ENCODE results near the gene GPR152.

GPR152 gene

GRCh38 chr11:67445515-67445914 lies 7.0 kb downstream of the GPR152 start:
- Histone ChIP-seq H2BK120ac (ENCODE audit: low read depth, low read length) (no peak overlapping the region), H3K23ac (ENCODE audit: low read depth, low read length, poor library complexity) (peak overlapping the region; percentile 55), H2BK5ac (ENCODE audit: low read length) (no peak overlapping the region), H4K91ac (ENCODE audit: low read depth, low read length, poor library complexity) (no peak overlapping the region), H3K4me3 (ENCODE audit: low read length in 2 of 2) (no peak overlapping the region), H4K8ac (ENCODE audit: low read depth, low read length) (no peak overlapping the region), H3K36me3 (replicated peaks in 1 of 2; ENCODE audit: control insufficient read depth in 2 of 2, insufficient read depth in 2 of 2, low read length in 2 of 2) (peaks cover 9 to 16% of the 10 kb centered on the region in 2 donors), H3K18ac (ENCODE audit: low read length) (no peak overlapping the region), H3K4ac (ENCODE audit: low read length) (no peak overlapping the region), H3K4me1 (ENCODE audit: control insufficient read depth in 2 of 2, insufficient read depth in 1 of 2, low read depth in 1 of 2, low read length in 2 of 2) (peaks cover 4 to 8% of the 10 kb centered on the region in 2 donors), H3K27ac (replicated peaks; ENCODE audit: low read length) (no peak overlapping the region), H3K9me3 (replicated peaks in 1 of 2; ENCODE audit: control insufficient read depth in 2 of 2, insufficient read depth in 1 of 2, low read depth in 1 of 2, low read length in 2 of 2) (no peaks in the 10 kb centered on the region), H3K4me2 (ENCODE audit: insufficient read depth, low read length, poor library complexity, severe bottlenecking) (no peak overlapping the region), H3K9ac (ENCODE audit: low read depth, low read length, poor library complexity) (no peak overlapping the region), H2AFZ (ENCODE audit: low read length) (no peak overlapping the region), H3K27me3 (ENCODE audit: control insufficient read depth in 3 of 3, insufficient read depth in 3 of 3, low read depth in 1 of 3, low read length in 3 of 3) (peaks cover 0 to 1% (median 0%) of the 10 kb centered on the region in 3 experiments), H3K14ac (ENCODE audit: low read length) (no peak overlapping the region), H2BK15ac (ENCODE audit: low read length) (no peak overlapping the region), H3K79me1 (ENCODE audit: low read depth, low read length) (peaks cover 5% of the 10 kb centered on the region), H2BK12ac (ENCODE audit: low read length) (no peak overlapping the region), H2AK5ac (ENCODE audit: low read depth, low read length) (peak overlapping the region; percentile 47)
- no peak for DNase-seq (ENCODE audit: low spot score)
- WGBS, 2 donors (ENCODE audit: extremely low coverage in 2 of 2, insufficient read length in 2 of 2, insufficient replicate concordance in 1 of 2) = no CpG with 5 or more reads among the region's 5 CpGs

- Histone ChIP-seq H2BK12ac (ENCODE audit: low read length) (peak overlapping the region; percentile 58), H3K14ac (ENCODE audit: low read length) (peak overlapping the region; percentile 82), H3K18ac (ENCODE audit: low read length) (peak overlapping the region; percentile 94), H2BK15ac (ENCODE audit: low read length) (peak overlapping the region; percentile 89), H3K9me3 (replicated peaks in 1 of 2; ENCODE audit: control insufficient read depth in 2 of 2, insufficient read depth in 1 of 2, low read depth in 1 of 2, low read length in 2 of 2) (no peaks in the 10 kb centered on the region), H3K4me3 (ENCODE audit: low read length in 2 of 2) (peak overlapping the region; percentile 83 to 97), H3K4me2 (ENCODE audit: insufficient read depth, low read length, poor library complexity, severe bottlenecking) (peak overlapping the region; percentile 86), H2BK120ac (ENCODE audit: low read depth, low read length) (peak overlapping the region; percentile 91), H3K4me1 (ENCODE audit: control insufficient read depth in 2 of 2, insufficient read depth in 1 of 2, low read depth in 1 of 2, low read length in 2 of 2) (peaks cover 2 to 3% of the 10 kb centered on the region in 2 donors), H3K36me3 (replicated peaks in 1 of 2; ENCODE audit: control insufficient read depth in 2 of 2, insufficient read depth in 2 of 2, low read length in 2 of 2) (peaks cover 15 to 38% of the 10 kb centered on the region in 2 donors), H3K23ac (ENCODE audit: low read depth, low read length, poor library complexity) (peak overlapping the region; percentile 55), H2BK5ac (ENCODE audit: low read length) (peak overlapping the region; percentile 53), H2AFZ (ENCODE audit: low read length) (peak overlapping the region; percentile 89), H4K91ac (ENCODE audit: low read depth, low read length, poor library complexity) (no peak overlapping the region), H3K79me1 (ENCODE audit: low read depth, low read length) (peaks cover 5% of the 10 kb centered on the region), H4K8ac (ENCODE audit: low read depth, low read length) (no peak overlapping the region), H3K4ac (ENCODE audit: low read length) (peak overlapping the region; percentile 97), H3K27ac (replicated peaks; ENCODE audit: low read length) (no peak overlapping the region), H3K27me3 (ENCODE audit: control insufficient read depth in 3 of 3, insufficient read depth in 3 of 3, low read depth in 1 of 3, low read length in 3 of 3) (peaks cover 0 to 3% (median 0%) of the 10 kb centered on the region in 3 experiments), H3K9ac (ENCODE audit: low read depth, low read length, poor library complexity) (peak overlapping the region; percentile 91), H2AK5ac (ENCODE audit: low read depth, low read length) (peak overlapping the region; percentile 88)
- no CpG with 5 or more reads among the region's 45 CpGs for WGBS, 2 donors (ENCODE audit: extremely low coverage in 2 of 2, insufficient read length in 2 of 2, insufficient replicate concordance in 1 of 2)
- no peak for DNase-seq (ENCODE audit: low spot score)
Measured at GRCh38 chr11:67442504-67443404, 9.8 kb downstream of the GPR152 start.

- Histone ChIP-seq H3K18ac (ENCODE audit: low read length) (no peak overlapping the region), H3K9me3 (replicated peaks in 1 of 2; ENCODE audit: control insufficient read depth in 2 of 2, insufficient read depth in 1 of 2, low read depth in 1 of 2, low read length in 2 of 2) (no peaks in the 10 kb centered on the region), H3K79me1 (ENCODE audit: low read depth, low read length) (peaks cover 5% of the 10 kb centered on the region), H3K27ac (replicated peaks; ENCODE audit: low read length) (no peak overlapping the region), H3K23ac (ENCODE audit: low read depth, low read length, poor library complexity) (peak overlapping the region; percentile 73), H3K4me3 (ENCODE audit: low read length in 2 of 2) (peak overlapping the region in 1 of 2 donors; percentile 83), H2BK5ac (ENCODE audit: low read length) (no peak overlapping the region), H3K36me3 (replicated peaks in 1 of 2; ENCODE audit: control insufficient read depth in 2 of 2, insufficient read depth in 2 of 2, low read length in 2 of 2) (peaks cover 18 to 44% of the 10 kb centered on the region in 2 donors), H3K4ac (ENCODE audit: low read length) (no peak overlapping the region), H3K9ac (ENCODE audit: low read depth, low read length, poor library complexity) (no peak overlapping the region), H2BK120ac (ENCODE audit: low read depth, low read length) (no peak overlapping the region), H3K14ac (ENCODE audit: low read length) (peak overlapping the region; percentile 21), H2AFZ (ENCODE audit: low read length) (no peak overlapping the region), H2BK12ac (ENCODE audit: low read length) (peak overlapping the region; percentile 84), H3K4me2 (ENCODE audit: insufficient read depth, low read length, poor library complexity, severe bottlenecking) (no peak overlapping the region), H3K27me3 (ENCODE audit: control insufficient read depth in 3 of 3, insufficient read depth in 3 of 3, low read depth in 1 of 3, low read length in 3 of 3) (peaks cover 0 to 3% (median 0%) of the 10 kb centered on the region in 3 experiments), H2BK15ac (ENCODE audit: low read length) (peak overlapping the region; percentile 26), H4K8ac (ENCODE audit: low read depth, low read length) (no peak overlapping the region), H3K4me1 (ENCODE audit: control insufficient read depth in 2 of 2, insufficient read depth in 1 of 2, low read depth in 1 of 2, low read length in 2 of 2) (peaks cover 2 to 3% of the 10 kb centered on the region in 2 donors), H4K91ac (ENCODE audit: low read depth, low read length, poor library complexity) (no peak overlapping the region), H2AK5ac (ENCODE audit: low read depth, low read length) (peak overlapping the region; percentile 37)
- no peak for DNase-seq (ENCODE audit: low spot score)
- no CpG with 5 or more reads among the region's 28 CpGs for WGBS, 2 donors (ENCODE audit: extremely low coverage in 2 of 2, insufficient read length in 2 of 2, insufficient replicate concordance in 1 of 2)
Measured at GRCh38 chr11:67441731-67442351, 10.7 kb downstream of the GPR152 start.

GRCh38 chr11:67441098-67441563 lies 11.4 kb downstream of the GPR152 start:
- H3K9ac ChIP-seq (ENCODE audit: low read depth, low read length, poor library complexity) = no peak overlapping the region
- H2BK5ac ChIP-seq (ENCODE audit: low read length) = no peak overlapping the region
- DNase-seq (ENCODE audit: low spot score) = no peak
- H3K4me3 ChIP-seq (ENCODE audit: low read length in 2 of 2) = no peak overlapping the region
- H3K36me3 ChIP-seq (replicated peaks in 1 of 2; ENCODE audit: control insufficient read depth in 2 of 2, insufficient read depth in 2 of 2, low read length in 2 of 2) = peaks cover 18 to 47% of the 10 kb centered on the region in 2 donors
- H3K79me1 ChIP-seq (ENCODE audit: low read depth, low read length) = peaks cover 7% of the 10 kb centered on the region
- peak overlapping the region; percentile 73 for H3K23ac ChIP-seq (ENCODE audit: low read depth, low read length, poor library complexity)
- no peak overlapping the region for H2AK5ac ChIP-seq (ENCODE audit: low read depth, low read length)
- no peak overlapping the region for H3K4ac ChIP-seq (ENCODE audit: low read length)
- no peak overlapping the region for H2AFZ ChIP-seq (ENCODE audit: low read length)
- peaks cover 0 to 3% (median 0%) of the 10 kb centered on the region in 3 experiments for H3K27me3 ChIP-seq (ENCODE audit: control insufficient read depth in 3 of 3, insufficient read depth in 3 of 3, low read depth in 1 of 3, low read length in 3 of 3)
- H4K8ac ChIP-seq (ENCODE audit: low read depth, low read length) = no peak overlapping the region
- no peak overlapping the region for H3K18ac ChIP-seq (ENCODE audit: low read length)
- no peaks in the 10 kb centered on the region for H3K9me3 ChIP-seq (replicated peaks in 1 of 2; ENCODE audit: control insufficient read depth in 2 of 2, insufficient read depth in 1 of 2, low read depth in 1 of 2, low read length in 2 of 2)
- peaks cover 2 to 3% of the 10 kb centered on the region in 2 donors for H3K4me1 ChIP-seq (ENCODE audit: control insufficient read depth in 2 of 2, insufficient read depth in 1 of 2, low read depth in 1 of 2, low read length in 2 of 2)
- no peak overlapping the region for H2BK15ac ChIP-seq (ENCODE audit: low read length)
- peak overlapping the region; percentile 38 for H3K14ac ChIP-seq (ENCODE audit: low read length)
- no CpG with 5 or more reads among the region's 21 CpGs for WGBS, 2 donors (ENCODE audit: extremely low coverage in 2 of 2, insufficient read length in 2 of 2, insufficient replicate concordance in 1 of 2)
- no peak overlapping the region for H3K27ac ChIP-seq (replicated peaks; ENCODE audit: low read length)
- no peak overlapping the region for H4K91ac ChIP-seq (ENCODE audit: low read depth, low read length, poor library complexity)
- H3K4me2 ChIP-seq (ENCODE audit: insufficient read depth, low read length, poor library complexity, severe bottlenecking) = no peak overlapping the region
- H2BK120ac ChIP-seq (ENCODE audit: low read depth, low read length) = no peak overlapping the region
- H2BK12ac ChIP-seq (ENCODE audit: low read length) = no peak overlapping the region
